ENCODE measurements around the gene OR13C8. TPM values are rescaled to one million over a fixed set of nuclear protein-coding genes. Genes with fewer than 3 reads are reported as not detected.
A peak's percentile ranks its signal among the peaks of the same experiment; 100 is the strongest.
"Not testable (repeated sequence)": the region's sequence is repeated elsewhere in the genome, so short reads cannot be mapped to it uniquely, and the experiment has no call there.

OR13C8 gene
- polyA plus RNA-seq, 1 donor from 2014 or later: not detected

- Mint-ChIP-seq H3K36me3 (no peaks in the 10 kb centered on the region), H3K27me3 (no peaks in the 10 kb centered on the region), H3K4me1 (peaks cover 0 to 2% (median 0%) of the 10 kb centered on the region in 3 donors), H3K4me3 (no peak overlapping the region), H3K9me3 (peaks cover 4 to 5% (median 4%) of the 10 kb centered on the region in 3 donors), H3K27ac (no peak overlapping the region)
These were observed 20.7 kb downstream of the OR13C8 start for GRCh38 chr9:104589626-104590025.

DNA sequence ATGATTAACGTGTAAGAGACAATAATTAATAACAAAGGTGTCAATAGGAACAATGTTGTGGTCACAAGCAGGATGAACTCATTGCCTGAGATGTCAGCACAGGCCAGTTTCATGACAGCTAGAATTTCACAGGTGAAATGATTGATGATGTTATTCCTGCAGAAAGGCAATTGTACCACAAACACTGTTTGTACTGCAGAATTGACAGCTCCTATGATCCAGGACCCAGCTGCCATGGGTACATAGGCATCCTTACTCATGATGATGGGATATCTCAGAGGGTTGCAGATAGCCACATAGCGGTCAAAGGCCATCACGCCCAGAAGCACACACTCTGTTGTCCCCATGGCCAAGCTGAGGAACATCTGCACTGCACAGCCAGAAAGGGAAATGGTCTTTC is 29.8 kb downstream of the OR13C8 start:
- H3K27ac Mint-ChIP-seq, H3K4me1 Mint-ChIP-seq, H3K27me3 Mint-ChIP-seq, H3K4me3 Mint-ChIP-seq, H3K9me3 Mint-ChIP-seq, H3K36me3 Mint-ChIP-seq: not testable (repeated sequence)

DNA sequence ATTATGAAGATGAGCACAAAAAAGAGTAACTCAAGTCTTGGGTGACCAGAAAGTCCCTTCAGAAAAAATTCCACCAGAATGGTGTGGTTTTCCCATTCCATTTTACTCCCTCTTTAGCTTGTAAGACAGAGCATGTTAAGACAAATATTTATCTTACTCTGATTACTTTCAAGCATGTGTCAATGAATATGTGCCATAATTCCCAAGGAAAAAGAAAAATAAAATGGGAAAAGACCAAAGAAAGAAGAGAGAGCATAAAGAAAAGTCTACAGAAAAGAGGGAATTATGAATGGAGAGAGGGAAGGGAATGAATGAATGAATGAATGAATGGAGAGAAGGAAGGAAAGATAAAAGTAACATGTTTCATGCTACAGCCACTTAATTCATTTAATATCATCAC is 30.3 kb downstream of the OR13C8 start, which contains the start of gene OR13C5:
Gene OR13C5 (minus strand): TSS at position 101 of the 400 bp plus-strand sequence. CDS start 0 bp downstream, at position 101.
- H3K27ac Mint-ChIP-seq: not testable (repeated sequence)

GRCh38 chr9:104604801-104605200 is 35.8 kb downstream of the OR13C8 start:
- H3K27ac Mint-ChIP-seq: no peak overlapping the region
- H3K9me3 Mint-ChIP-seq: no peaks in the 10 kb centered on the region
- no peaks in the 10 kb centered on the region for H3K4me1 Mint-ChIP-seq
- no peaks in the 10 kb centered on the region for H3K36me3 Mint-ChIP-seq
- H3K4me3 Mint-ChIP-seq: no peak overlapping the region
- no peaks in the 10 kb centered on the region for H3K27me3 Mint-ChIP-seq

More for the DNA sequence above, 30.3 kb downstream of the OR13C8 start, which contains the start of gene OR13C5:
- H3K27me3 Mint-ChIP-seq, H3K4me1 Mint-ChIP-seq, H3K9me3 Mint-ChIP-seq, H3K36me3 Mint-ChIP-seq, H3K4me3 Mint-ChIP-seq: not testable (repeated sequence)

GRCh38 chr9:104605527-104605926 is 36.6 kb downstream of the OR13C8 start, which contains the start of gene OR13C2:
Gene OR13C2, minus strand, starts transcription at chr9:104605627. Its CDS starts 0 bp downstream, at chr9:104605627.
- H3K36me3 Mint-ChIP-seq, H3K9me3 Mint-ChIP-seq, H3K27me3 Mint-ChIP-seq, H3K27ac Mint-ChIP-seq, H3K4me3 Mint-ChIP-seq, H3K4me1 Mint-ChIP-seq: not testable (repeated sequence)

DNA sequence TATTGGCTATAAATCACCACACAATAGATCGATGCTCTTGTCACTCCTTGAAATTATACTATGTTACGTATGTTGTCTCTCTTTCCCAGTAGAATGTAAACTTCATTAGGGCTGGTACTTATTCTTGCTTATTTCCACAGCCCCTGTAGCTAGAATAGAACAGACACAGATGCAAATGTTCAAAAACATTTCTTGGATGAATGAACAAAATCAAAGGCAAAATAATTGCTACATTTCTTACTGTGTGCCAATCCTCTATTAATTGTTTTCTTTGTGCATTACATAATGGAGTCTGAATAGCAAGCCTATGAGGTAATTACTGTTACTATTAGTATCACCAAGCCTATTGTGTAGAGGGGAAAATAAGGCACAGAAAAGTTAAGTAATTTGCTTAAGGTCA is 37.2 kb downstream of the OR13C8 start:
- no peaks in the 10 kb centered on the region for H3K36me3 Mint-ChIP-seq
- H3K4me3 Mint-ChIP-seq: no peak overlapping the region
- H3K27me3 Mint-ChIP-seq: no peaks in the 10 kb centered on the region
- no peaks in the 10 kb centered on the region for H3K9me3 Mint-ChIP-seq
- H3K27ac Mint-ChIP-seq: no peak overlapping the region
- no peaks in the 10 kb centered on the region for H3K4me1 Mint-ChIP-seq

- Mint-ChIP-seq H3K27me3 (no peaks in the 10 kb centered on the region), H3K36me3 (no peaks in the 10 kb centered on the region), H3K9me3 (no peaks in the 10 kb centered on the region), H3K4me3 (no peak overlapping the region), H3K4me1 (no peaks in the 10 kb centered on the region), H3K27ac (no peak overlapping the region)
These were observed 39.4 kb downstream of the OR13C8 start for GRCh38 chr9:104608336-104608735.

GRCh38 chr9:104611213-104611612 is 42.2 kb downstream of the OR13C8 start:
- H3K4me1 Mint-ChIP-seq: no peaks in the 10 kb centered on the region
- no peaks in the 10 kb centered on the region for H3K9me3 Mint-ChIP-seq
- no peaks in the 10 kb centered on the region for H3K27me3 Mint-ChIP-seq
- H3K4me3 Mint-ChIP-seq: no peak overlapping the region
- no peaks in the 10 kb centered on the region for H3K36me3 Mint-ChIP-seq
- H3K27ac Mint-ChIP-seq: no peak overlapping the region

DNA sequence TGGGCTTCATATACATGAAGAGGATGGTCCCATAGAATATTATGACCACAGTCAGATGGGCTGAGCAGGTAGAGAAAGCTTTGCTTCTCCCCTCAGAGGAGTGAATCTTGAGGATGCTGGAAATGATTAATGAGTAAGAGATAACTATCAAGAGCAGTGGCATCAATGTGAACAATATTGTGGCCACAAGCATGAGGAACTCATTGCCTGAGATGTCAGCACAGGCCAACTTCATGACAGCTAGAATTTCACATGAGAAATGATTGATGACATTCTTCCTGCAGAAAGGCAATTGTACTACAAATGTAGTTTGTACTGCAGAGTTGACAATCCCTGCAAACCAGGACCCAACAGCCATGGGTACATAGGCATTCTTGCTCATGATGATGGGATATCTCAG is 48.5 kb downstream of the OR13C8 start:
- H3K4me1 Mint-ChIP-seq: no peaks in the 10 kb centered on the region
- no peaks in the 10 kb centered on the region for H3K9me3 Mint-ChIP-seq
- no peaks in the 10 kb centered on the region for H3K27me3 Mint-ChIP-seq
- no peak overlapping the region for H3K27ac Mint-ChIP-seq
- no peaks in the 10 kb centered on the region for H3K36me3 Mint-ChIP-seq
- H3K4me3 Mint-ChIP-seq: peak overlapping the region in 1 of 4 donors; percentile 19

DNA sequence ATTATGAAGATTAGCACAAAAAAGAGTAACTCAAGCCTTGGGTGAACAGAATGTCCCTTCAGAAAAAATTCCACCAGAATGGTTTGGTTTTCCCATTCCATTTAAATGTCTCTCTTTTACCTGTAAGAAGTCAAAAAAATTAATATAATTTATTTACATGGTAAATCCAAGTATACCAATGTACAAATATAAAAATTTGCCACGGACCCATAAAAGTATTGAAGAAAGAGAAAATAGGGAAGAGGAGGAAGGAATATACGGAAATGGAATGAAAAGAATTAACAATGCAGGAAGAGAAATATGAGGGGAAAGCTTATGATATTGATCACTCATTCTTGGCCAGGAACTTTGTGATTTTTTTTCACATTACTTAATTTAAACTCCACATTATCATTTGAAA is 49.1 kb downstream of the OR13C8 start, which contains the start of gene OR13C9:
Gene OR13C9 (minus strand): TSS at position 101 of the 400 bp plus-strand sequence. CDS start 0 bp downstream, at position 101.
- H3K9me3 Mint-ChIP-seq: peaks cover 0 to 2% (median 0%) of the 10 kb centered on the region in 3 donors
- no peaks in the 10 kb centered on the region for H3K4me1 Mint-ChIP-seq
- H3K27me3 Mint-ChIP-seq: no peaks in the 10 kb centered on the region
- no peak within 1 kb of the TSS for H3K27ac Mint-ChIP-seq
- H3K36me3 Mint-ChIP-seq: no peaks in the 10 kb centered on the region
- H3K4me3 Mint-ChIP-seq: peak within 1 kb of the TSS in 1 of 4 donors; percentile 19

Other genes with a start within 250 kb of the OR13C8 start
- not detected for gene OR13F1, start 64.9 kb upstream of the OR13C8 start, polyA plus RNA-seq
- not detected for gene OR13C4, start 42.0 kb upstream of the OR13C8 start, polyA plus RNA-seq
- gene OR13C3, start 32.3 kb upstream of the OR13C8 start, polyA plus RNA-seq: not detected
- gene OR13C5, start 30.2 kb downstream of the OR13C8 start, polyA plus RNA-seq: not detected
- not detected for gene OR13C2, start 36.5 kb downstream of the OR13C8 start, polyA plus RNA-seq
- not detected for gene OR13C9, start 49.0 kb downstream of the OR13C8 start, polyA plus RNA-seq
- gene OR13D1, start 125.3 kb downstream of the OR13C8 start, polyA plus RNA-seq: not detected
- gene NIPSNAP3A, start 178.5 kb downstream of the OR13C8 start, polyA plus RNA-seq: 22.9 TPM
- 9.0 TPM for gene NIPSNAP3B, start 195.0 kb downstream of the OR13C8 start, polyA plus RNA-seq